ENCODE data around the gene ALDH3B1.
A peak's percentile ranks its signal among the peaks of the same experiment; 100 is the strongest.
"Not testable (repeated sequence)": the region's sequence is repeated elsewhere in the genome, so short reads cannot be mapped to it uniquely, and the experiment has no call there.

The ALDH3B1 gene

GRCh38 chr11:68010090-68011041 lies at the start of gene ALDH3B1:
TSS of gene ALDH3B1 (plus strand) at chr11:68010327. CDS start at chr11:68015298, 4,971 bp downstream.
- DNase-seq, result no peak

- DNase-seq, result not testable (repeated sequence)
Observed at GRCh38 chr11:67963217-67963616, 46.9 kb upstream of the ALDH3B1 start.

GRCh38 chr11:67963879-67964278 lies 46.2 kb upstream of the ALDH3B1 start:
- not testable (repeated sequence) for DNase-seq

- not testable (repeated sequence) for DNase-seq
Observed at GRCh38 chr11:67964746-67965145, 45.4 kb upstream of the ALDH3B1 start.

- not testable (repeated sequence) for DNase-seq
Observed at GRCh38 chr11:67965830-67966348, 44.2 kb upstream of the ALDH3B1 start.

GRCh38 chr11:67974746-67975145 lies 35.4 kb upstream of the ALDH3B1 start:
- DNase-seq, result not testable (repeated sequence)

- peak in 1 of 2 donors; percentile 23 for DNase-seq
Observed at GRCh38 chr11:67978766-67979418, 31.2 kb upstream of the ALDH3B1 start.

- DNase-seq, result not testable (repeated sequence)
Observed at GRCh38 chr11:67981226-67981625, 28.9 kb upstream of the ALDH3B1 start.

GRCh38 chr11:67982255-67982857 lies 27.8 kb upstream of the ALDH3B1 start:
- not testable (repeated sequence) for DNase-seq

GRCh38 chr11:67983951-67984350 lies 26.2 kb upstream of the ALDH3B1 start:
- no peak for DNase-seq

- not testable (repeated sequence) for DNase-seq
Observed at GRCh38 chr11:67985302-67985701, 24.8 kb upstream of the ALDH3B1 start.

GRCh38 chr11:67990546-67991346 lies 19.4 kb upstream of the ALDH3B1 start:
- not testable (repeated sequence) for DNase-seq

GRCh38 chr11:67991347-67992121 lies 18.6 kb upstream of the ALDH3B1 start:
- not testable (repeated sequence) for DNase-seq

GRCh38 chr11:67993821-67994220 lies 16.3 kb upstream of the ALDH3B1 start:
- peak; percentile 45 to 51 for DNase-seq

GRCh38 chr11:67994387-67994786 lies 15.7 kb upstream of the ALDH3B1 start:
- not testable (repeated sequence) for DNase-seq

- not testable (repeated sequence) for DNase-seq
Observed at GRCh38 chr11:67995129-67995528, 15.0 kb upstream of the ALDH3B1 start.

- DNase-seq, result not testable (repeated sequence)
Observed at GRCh38 chr11:67995579-67995978, 14.5 kb upstream of the ALDH3B1 start.

- no peak for DNase-seq
Observed at GRCh38 chr11:67996051-67996450, 14.1 kb upstream of the ALDH3B1 start.

- peak; percentile 40 to 63 for DNase-seq
Observed at GRCh38 chr11:67996622-67997474, 13.3 kb upstream of the ALDH3B1 start.

GRCh38 chr11:67997475-67997921 lies 12.6 kb upstream of the ALDH3B1 start:
- DNase-seq, result no peak
